T-helper 2 cell (primary cell): ENCODE results near the gene BASP1.
A peak's percentile ranks its signal among the peaks of the same experiment; 100 is the strongest.
"Not testable (repeated sequence)": the region's sequence is repeated elsewhere in the genome, so short reads cannot be mapped to it uniquely, and the experiment has no call there.

Experiments used
- DNase-seq, 5 experiments: peaks; one replicate each; pipeline versions ENCODE4 v3.0.0 to v3.0.0-alpha.2; 2012 to 2022

The BASP1 gene

GRCh38 chr5:17191574-17191973 lies 25.9 kb upstream of the BASP1 start:
- not testable (repeated sequence) for DNase-seq

- no peak for DNase-seq
These were observed 25.2 kb upstream of the BASP1 start for GRCh38 chr5:17192191-17192590.

- no peak for DNase-seq
These were observed 21.4 kb upstream of the BASP1 start for GRCh38 chr5:17196024-17196423.

- no peak for DNase-seq
These were observed 20.7 kb upstream of the BASP1 start for GRCh38 chr5:17196697-17197096.

- peak in 1 of 5 experiments; percentile 30 for DNase-seq
These were observed 13.9 kb upstream of the BASP1 start for GRCh38 chr5:17203329-17204132.

GRCh38 chr5:17204133-17204489 lies 13.3 kb upstream of the BASP1 start:
- no peak for DNase-seq

GRCh38 chr5:17206021-17206420 lies 11.4 kb upstream of the BASP1 start:
- DNase-seq: no peak

- DNase-seq: no peak
These were observed 5.2 kb upstream of the BASP1 start for GRCh38 chr5:17212191-17212590.

- no peak for DNase-seq
These were observed 4.4 kb upstream of the BASP1 start for GRCh38 chr5:17212996-17213395.

- DNase-seq: no peak
These were observed 3.5 kb upstream of the BASP1 start for GRCh38 chr5:17213938-17214337.

- no peak for DNase-seq
These were observed 2.5 kb upstream of the BASP1 start for GRCh38 chr5:17214893-17215292.

- no peak for DNase-seq
These were observed 2.1 kb upstream of the BASP1 start for GRCh38 chr5:17215361-17215760.

- peak in 2 of 5 experiments; percentile 20 to 63 for DNase-seq
These were observed 1.1 kb upstream of the BASP1 start for GRCh38 chr5:17216176-17216973.

- no peak for DNase-seq
These were observed 398 bp upstream of the BASP1 start for GRCh38 chr5:17216974-17217492.

- no peak for DNase-seq
These were observed 1.0 kb downstream of the BASP1 start for GRCh38 chr5:17218353-17219005.

- no peak for DNase-seq
These were observed 1.6 kb downstream of the BASP1 start for GRCh38 chr5:17219006-17219422.

- DNase-seq: no peak
These were observed 2.0 kb downstream of the BASP1 start for GRCh38 chr5:17219469-17219868.

- DNase-seq: no peak
These were observed 2.6 kb downstream of the BASP1 start for GRCh38 chr5:17219992-17220391.

GRCh38 chr5:17220469-17220868 lies 3.0 kb downstream of the BASP1 start:
- DNase-seq: no peak

- DNase-seq: no peak
These were observed 4.6 kb downstream of the BASP1 start for GRCh38 chr5:17221843-17222636.

GRCh38 chr5:17222664-17223063 lies 5.2 kb downstream of the BASP1 start:
- no peak for DNase-seq
